HG03520 (cell line): ENCODE data around the gene FRY.

ENCODE experiments used
- ATAC-seq: cut with Tn5 transposase; IDR thresholded peaks from one replicate; pipeline ENCODE4 v1.9.1; 2021; ENCODE audit warnings: mild to moderate bottlenecking, moderate library complexity; ENCODE audit not compliant: unreplicated experiment

FRY gene

GRCh38 chr13:32125751-32126150 is 94.2 kb downstream of the FRY start:
- ATAC-seq, result no peak

GRCh38 chr13:32126278-32126677 is 94.7 kb downstream of the FRY start:
- no peak for ATAC-seq

GRCh38 chr13:32126756-32127155 is 95.2 kb downstream of the FRY start:
- ATAC-seq, result no peak

- ATAC-seq, result no peak
Measured at GRCh38 chr13:32127691-32128090, 96.1 kb downstream of the FRY start.

- no peak for ATAC-seq
Measured at GRCh38 chr13:32134241-32135055, 102.9 kb downstream of the FRY start.

GRCh38 chr13:32135056-32135390 is 103.4 kb downstream of the FRY start:
- no peak for ATAC-seq

GRCh38 chr13:32135655-32136054 is 104.1 kb downstream of the FRY start:
- ATAC-seq, result no peak

GRCh38 chr13:32136061-32136460 is 104.5 kb downstream of the FRY start:
- ATAC-seq, result no peak

- ATAC-seq, result no peak
Measured at GRCh38 chr13:32136716-32137115, 105.1 kb downstream of the FRY start.

- no peak for ATAC-seq
Measured at GRCh38 chr13:32139251-32139650, 107.7 kb downstream of the FRY start.

GRCh38 chr13:32140109-32140508 is 108.5 kb downstream of the FRY start:
- ATAC-seq, result no peak

- ATAC-seq, result no peak
Measured at GRCh38 chr13:32141462-32141861, 109.9 kb downstream of the FRY start.

GRCh38 chr13:32142115-32142514 is 110.5 kb downstream of the FRY start:
- ATAC-seq, result no peak

- ATAC-seq, result no peak
Measured at GRCh38 chr13:32142956-32143375, 111.4 kb downstream of the FRY start.

- ATAC-seq, result no peak
Measured at GRCh38 chr13:32147193-32147592, 115.6 kb downstream of the FRY start.

GRCh38 chr13:32147976-32148375 is 116.4 kb downstream of the FRY start:
- no peak for ATAC-seq

GRCh38 chr13:32150239-32150638 is 118.7 kb downstream of the FRY start:
- no peak for ATAC-seq

GRCh38 chr13:32150794-32151193 is 119.2 kb downstream of the FRY start:
- ATAC-seq, result no peak

GRCh38 chr13:32151240-32151639 is 119.7 kb downstream of the FRY start:
- no peak for ATAC-seq

GRCh38 chr13:32153056-32153455 is 121.5 kb downstream of the FRY start:
- no peak for ATAC-seq

- ATAC-seq, result no peak
Measured at GRCh38 chr13:32159137-32159869, 127.7 kb downstream of the FRY start.

GRCh38 chr13:32162395-32163005 is 130.9 kb downstream of the FRY start:
- no peak for ATAC-seq
